ENCODE data around the gene SORCS2.

GRCh38 chr4:7761312-7761711 is 569.0 kb downstream of the SORCS2 start:
- TF ChIP-seq YY1 (IDR thresholded peaks at IDR 0.05; ENCODE audit: insufficient read depth, insufficient read length), result no peak
- no peak for TF ChIP-seq ZNF274 (IDR thresholded peaks at IDR 0.05; ENCODE audit: low read depth, low read length)
